ENCODE measurements around the gene MON2.

DNA sequence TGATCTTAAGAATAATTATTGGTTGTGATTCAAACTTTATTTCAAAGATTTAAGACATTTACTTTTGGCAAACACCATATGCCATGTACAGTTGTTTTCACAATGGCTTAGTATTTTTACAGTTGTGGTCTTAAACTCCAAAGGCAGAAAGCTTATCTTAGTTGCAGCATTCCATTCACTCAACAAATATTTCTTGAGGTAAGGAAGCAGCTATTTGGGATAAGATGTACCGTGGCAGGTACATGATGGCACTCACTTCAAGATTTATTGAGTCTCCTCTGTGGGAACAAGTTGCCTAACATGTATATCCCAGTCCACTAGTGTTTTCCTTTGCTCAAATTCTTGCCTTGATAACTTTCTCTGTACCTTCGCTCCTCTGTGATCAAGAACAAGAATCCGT lies 8.0 kb upstream of the MON2 start:
- TF ChIP-seq POLR2A (IDR thresholded peaks at IDR 0.05; ENCODE audit: low read depth, low read length): no peak
- TF ChIP-seq, protein P1, sequence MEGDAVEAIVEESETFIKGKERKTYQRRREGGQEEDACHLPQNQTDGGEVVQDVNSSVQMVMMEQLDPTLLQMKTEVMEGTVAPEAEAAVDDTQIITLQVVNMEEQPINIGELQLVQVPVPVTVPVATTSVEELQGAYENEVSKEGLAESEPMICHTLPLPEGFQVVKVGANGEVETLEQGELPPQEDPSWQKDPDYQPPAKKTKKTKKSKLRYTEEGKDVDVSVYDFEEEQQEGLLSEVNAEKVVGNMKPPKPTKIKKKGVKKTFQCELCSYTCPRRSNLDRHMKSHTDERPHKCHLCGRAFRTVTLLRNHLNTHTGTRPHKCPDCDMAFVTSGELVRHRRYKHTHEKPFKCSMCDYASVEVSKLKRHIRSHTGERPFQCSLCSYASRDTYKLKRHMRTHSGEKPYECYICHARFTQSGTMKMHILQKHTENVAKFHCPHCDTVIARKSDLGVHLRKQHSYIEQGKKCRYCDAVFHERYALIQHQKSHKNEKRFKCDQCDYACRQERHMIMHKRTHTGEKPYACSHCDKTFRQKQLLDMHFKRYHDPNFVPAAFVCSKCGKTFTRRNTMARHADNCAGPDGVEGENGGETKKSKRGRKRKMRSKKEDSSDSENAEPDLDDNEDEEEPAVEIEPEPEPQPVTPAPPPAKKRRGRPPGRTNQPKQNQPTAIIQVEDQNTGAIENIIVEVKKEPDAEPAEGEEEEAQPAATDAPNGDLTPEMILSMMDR (IDR thresholded peaks at IDR 0.05; ENCODE audit: extremely low read depth in 1 of 2, insufficient read depth in 1 of 2, low read depth in 1 of 2, low read length in 2 of 2): no peak
- TF ChIP-seq MYC (IDR thresholded peaks at IDR 0.05; ENCODE audit: low read depth, low read length): no peak
- TF ChIP-seq EZH2 (IDR thresholded peaks at IDR 0.05; ENCODE audit: borderline replicate concordance, low read depth, low read length, severe bottlenecking): no peak

Measured in endothelial cell of umbilical vein (primary cell).